HG02852 (cell line): ENCODE data around the gene BMP2K.

ENCODE experiments used
- ATAC-seq: cut with Tn5 transposase; IDR thresholded peaks from one replicate; pipeline ENCODE4 v1.9.1; 2021; ENCODE audit warnings: mild to moderate bottlenecking, moderate library complexity; ENCODE audit not compliant: unreplicated experiment

BMP2K gene

DNA sequence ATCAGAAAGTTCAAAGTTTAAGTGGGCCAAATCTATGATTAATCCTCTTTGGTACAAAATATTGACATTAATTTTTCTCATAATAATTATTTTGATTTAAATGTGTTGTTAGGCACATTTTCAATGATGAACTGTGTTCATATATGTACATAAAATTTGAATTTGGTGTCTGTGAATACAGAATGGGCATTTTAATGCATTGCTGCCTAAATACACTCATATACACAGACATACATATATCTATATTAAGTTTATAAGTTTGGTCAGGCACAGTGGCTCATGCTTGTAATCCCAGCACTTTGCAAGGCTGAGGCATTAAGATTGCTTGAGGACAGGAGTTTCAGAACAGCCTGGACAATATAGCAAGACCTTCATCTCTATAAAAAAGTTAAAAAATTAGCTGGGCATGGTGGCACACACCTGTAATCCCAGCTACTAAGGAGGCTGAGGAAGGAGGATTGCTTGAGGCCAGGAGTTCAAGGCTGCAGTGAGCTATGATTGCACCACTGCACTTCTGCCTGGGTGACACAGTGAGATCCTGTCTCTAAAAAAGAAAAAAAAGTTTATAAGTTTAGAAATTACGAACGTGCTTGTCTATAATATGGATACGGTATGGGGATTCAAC, 12.3 kb upstream of the BMP2K start:
- ATAC-seq, result no peak

DNA sequence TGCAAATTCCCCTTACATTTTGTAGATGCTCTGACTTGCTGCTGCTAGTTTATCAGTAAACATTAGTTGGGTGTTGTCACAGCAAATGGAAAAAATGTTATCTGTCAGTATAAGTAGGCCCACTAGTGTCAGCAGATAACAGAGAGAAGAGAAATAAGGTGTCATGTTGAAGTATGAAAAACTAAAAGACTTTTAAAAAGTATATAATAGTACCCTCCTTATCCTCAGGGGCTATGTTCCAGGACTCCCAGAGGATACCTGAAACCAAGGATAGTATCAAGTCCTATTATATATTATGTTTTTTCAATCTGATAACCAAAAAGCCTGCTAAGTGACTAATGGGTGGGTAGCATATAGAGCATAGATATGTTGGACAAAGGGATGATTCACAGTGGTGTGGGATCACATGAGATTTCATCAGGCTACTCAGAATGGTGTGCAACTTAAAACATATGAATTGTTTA, 11.6 kb upstream of the BMP2K start:
- no peak for ATAC-seq

DNA sequence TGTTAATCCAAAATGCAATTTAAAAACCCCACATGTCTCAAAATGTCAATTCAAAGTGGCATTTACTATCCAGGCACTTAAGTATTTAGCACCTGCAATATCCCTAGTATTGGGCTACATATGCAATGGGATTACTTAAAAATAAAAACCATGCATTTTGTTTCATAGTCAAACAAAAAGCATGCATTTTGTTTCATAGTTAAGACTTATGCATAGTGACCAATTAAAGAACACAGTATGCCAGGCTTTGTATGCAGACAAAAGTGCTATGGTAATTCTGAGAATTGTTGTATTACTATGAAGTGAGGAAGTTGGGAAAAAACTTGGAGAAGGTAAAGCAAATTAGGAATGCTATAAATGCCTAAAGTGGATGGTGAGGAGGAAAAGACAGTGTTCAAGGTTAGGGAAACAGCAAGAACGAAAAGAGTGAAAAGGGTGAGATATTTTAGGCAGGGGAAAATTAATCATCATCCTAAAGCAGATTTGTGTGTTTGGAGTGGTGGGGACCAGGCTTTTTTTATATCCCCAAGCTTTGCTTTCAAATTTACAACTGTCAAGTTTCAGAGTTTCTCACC, 10.6 kb upstream of the BMP2K start:
- ATAC-seq, result no peak

DNA sequence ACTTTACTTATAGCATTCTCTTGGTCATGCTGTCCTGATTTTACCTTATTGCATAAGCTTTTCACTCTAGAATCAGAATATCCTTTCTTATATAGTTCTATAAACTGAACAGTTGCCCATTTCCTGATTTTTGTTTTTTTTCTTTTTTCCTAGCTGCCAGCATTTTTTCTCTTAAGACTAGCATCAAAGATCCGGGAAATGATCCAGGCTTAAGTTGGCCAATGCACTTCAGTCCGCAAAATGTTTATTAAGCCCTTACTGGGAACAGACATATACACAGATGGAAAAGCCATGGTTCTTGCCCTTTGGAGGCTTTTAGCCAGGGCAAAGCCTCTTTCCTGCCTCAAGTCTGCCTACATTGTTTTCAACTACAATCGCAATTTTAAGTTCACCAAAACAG, 10.1 kb upstream of the BMP2K start:
- no peak for ATAC-seq

DNA sequence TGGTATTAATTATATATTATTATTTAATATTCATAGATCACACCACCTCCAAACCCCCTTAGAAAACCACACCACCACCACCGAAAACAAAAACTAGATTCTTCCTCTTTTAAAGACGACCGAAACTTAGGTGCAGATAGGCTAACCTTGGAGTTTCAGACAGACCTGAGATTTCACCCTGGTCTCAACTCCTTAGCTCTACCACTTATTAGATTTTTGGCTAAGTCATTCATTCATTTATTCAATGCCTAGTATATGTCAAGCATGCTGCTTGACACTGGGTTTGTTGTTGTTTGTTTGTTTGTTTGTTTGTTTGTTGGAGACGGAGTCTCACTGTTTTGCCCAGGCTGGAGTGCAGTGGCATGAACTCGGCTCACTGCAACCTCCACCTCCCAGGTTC, 9.5 kb upstream of the BMP2K start:
- ATAC-seq, result peak; percentile 86

DNA sequence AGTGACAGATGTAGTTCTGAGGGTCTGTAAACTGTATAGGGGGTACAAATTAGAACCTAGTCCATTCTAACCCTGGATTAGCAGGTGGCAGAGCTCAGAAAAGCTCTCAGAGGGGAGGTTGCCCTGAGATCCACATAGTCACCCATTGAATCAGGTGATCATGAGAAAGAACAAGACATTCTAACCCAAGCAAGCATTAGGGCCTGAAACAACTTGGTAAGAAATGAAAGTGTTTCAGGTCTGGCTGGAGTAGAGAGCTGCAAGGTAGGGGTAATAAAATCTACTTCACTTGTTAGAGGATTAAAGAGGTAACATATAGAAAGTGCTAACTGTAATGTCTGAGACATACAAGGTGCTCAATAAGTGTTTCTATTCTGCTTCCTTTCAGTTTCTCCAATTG, 8.8 kb upstream of the BMP2K start:
- peak; percentile 64 for ATAC-seq

DNA sequence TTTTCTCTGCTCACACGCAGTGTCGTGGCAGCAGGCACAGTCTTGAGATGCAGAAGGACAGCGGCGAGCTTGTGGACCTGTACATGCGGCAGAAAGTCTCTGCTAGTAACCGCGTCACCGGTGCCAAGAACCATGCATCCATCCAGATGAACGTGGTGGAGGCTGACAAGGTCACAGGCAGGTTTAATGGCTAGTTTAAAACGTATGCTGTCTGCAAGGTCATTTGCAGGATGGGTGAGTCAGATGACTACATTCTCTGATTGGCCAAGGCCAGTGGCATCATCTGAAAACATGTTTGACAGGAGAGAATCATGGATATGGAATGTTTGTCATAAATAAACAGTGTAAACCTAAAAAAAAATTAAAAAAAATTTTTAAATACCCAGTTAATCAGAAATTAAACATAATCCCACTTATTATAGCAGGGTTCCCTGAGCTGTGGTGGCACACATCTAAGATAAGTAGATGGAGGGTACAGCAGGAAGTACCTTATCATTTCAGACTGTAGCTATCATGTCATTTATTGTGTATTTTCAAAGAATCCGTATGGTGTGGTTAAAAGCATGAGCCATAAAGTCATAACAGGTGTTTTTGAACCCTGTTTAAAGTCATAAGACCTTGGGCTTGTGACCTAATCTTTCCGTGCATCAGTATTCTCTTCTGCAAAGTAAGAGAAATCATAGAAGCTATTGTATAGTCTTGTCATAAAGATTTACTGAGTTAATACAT, 7.5 kb upstream of the BMP2K start:
- ATAC-seq, result no peak

DNA sequence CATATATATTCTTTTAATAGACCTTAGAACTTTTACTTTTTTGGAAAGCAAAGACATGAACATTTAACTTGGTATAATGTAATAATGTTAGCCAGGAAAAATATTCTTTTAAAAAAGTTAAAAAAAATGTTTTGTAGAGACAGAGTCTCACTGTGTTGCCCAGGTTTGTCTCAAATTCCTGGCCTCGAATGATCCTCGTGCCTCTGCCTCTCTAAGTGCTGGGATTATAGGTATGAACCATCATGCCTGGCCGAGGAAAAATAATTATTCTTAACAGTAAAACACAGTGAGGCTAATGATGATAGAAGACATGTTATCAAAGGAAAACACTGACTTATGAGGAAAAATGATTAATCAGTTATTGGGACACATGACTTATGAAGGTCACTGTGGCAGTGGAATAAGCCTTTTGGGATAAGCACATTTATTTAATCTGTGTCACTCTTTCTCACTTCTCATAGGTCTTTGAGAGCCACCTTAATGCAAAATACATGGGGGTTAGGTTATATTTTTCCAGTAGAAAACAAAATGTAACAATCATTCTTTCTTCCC, 6.0 kb upstream of the BMP2K start:
- no peak for ATAC-seq

DNA sequence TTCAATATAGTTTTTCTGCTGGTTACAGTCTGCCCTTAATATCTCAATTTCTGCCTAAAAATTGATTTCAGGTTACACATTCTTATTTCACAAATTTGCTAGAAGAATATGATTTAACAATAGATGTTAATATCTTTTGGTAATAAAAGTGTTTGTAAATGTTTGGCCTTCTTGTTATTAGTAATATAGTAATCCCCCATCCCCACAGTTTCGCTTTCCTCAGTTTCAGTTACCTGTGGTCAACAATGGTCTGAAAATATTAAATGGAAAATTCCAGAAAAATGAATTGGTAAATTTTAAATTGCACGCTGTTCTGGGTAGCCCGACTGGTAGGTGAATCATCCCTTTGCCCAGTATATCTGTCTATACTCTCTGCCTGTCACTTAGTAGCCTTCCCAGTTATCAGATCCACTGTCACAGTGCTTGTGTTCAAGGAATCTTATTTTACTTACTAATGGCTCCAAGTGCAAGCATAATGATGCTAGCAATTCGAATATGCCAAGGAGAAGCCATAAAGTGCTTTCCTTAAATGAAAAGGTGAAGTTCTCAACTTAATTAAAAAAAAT, 3.5 kb upstream of the BMP2K start:
- ATAC-seq, result no peak

DNA sequence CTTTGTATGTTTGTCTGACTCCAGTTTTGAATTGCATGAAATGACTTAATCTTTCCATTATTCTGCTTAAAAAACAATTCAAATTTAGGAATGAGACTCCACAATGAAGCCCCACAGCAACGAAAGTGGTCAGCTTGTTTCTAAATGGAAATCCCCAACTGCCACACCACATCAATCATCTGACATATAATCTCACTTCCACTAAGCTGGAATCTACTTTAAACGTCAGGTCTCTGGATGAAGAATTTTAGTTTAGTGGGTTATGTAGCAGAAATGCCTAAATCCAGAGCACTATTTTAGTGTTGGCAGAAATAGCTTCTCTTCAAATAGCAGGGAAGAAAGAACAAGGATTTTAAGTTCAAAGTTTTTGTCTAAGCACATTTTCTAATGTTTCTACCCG, 1.7 kb upstream of the BMP2K start:
- no peak for ATAC-seq

DNA sequence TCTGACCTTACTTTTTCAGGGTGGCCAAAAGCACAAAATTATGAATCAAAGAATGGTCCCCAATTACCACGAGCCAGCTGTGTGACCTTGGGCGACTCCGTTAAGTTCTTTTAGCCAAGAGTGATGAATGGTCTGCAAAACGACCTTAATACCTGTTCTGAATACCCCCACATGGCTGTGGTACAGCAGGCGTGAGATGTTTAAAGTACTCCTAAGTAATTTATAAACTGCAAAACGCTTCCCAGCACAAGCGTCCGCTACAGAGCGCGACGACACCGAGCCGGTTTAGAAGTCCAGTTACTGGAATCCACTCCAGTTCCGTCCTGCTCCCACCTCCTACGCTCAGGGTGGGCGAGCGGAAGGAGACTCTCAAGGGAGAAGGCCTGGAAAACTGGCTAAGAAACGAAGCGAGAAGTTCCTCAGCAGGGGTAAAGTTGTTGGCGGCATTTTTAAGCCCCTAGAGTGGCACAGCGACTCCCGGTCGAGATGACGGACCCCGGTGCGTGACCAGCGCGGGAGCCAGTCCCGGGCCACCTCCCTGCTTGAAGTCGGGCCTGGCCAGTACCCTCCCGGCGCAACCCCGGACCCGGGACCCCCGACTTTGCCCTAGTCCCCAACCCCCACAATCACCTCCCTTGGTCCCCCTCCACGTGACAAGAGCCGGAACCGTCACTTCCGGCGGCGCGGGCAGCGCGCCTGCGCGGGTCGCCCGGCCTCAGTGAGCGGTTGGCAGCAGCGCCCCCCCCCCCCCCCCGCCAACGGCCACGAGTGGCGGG, 659 bp upstream of the BMP2K start:
- peak; percentile 62 for ATAC-seq

DNA sequence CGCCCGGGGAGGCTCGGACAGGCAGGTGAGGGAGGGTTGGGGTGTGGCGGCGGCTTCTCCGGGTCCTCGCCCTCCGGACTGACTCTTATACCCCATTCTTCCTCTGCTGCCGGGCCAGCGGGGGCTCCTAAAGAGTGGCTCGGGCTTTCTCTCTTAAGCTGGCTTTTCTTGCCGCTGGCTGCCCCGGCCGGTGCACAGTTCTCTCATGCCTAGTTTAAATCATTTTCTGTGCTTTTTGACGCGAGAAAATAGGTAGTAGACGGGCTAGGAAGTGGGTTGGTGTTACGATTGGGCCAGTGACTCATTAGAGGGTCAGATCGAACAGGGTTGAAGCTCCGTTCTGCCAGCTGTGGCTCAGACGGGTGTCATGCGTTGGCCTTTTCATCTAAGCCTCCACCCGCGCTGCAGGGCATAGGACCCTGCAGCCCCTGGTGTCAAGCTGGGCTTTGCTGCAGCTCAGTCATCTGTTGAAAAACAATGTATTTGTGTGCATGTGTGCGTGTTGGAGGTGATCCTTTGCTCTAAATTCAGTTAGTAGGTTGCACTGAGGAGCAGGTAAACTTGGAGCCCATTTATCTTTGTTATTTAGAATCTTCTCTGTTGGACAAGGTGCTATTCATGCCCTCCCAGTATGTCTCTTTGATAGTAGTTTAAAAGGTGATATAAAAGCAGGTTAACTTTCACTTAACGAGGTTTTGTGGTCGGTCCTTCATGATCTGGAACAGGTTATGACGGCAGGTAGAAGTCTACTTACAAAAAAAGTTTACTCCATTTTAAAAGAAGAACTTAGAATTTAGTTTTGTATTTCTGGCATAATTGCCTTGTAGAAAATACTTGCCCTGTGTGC, 802 bp downstream of the BMP2K start:
- peak; percentile 24 for ATAC-seq

DNA sequence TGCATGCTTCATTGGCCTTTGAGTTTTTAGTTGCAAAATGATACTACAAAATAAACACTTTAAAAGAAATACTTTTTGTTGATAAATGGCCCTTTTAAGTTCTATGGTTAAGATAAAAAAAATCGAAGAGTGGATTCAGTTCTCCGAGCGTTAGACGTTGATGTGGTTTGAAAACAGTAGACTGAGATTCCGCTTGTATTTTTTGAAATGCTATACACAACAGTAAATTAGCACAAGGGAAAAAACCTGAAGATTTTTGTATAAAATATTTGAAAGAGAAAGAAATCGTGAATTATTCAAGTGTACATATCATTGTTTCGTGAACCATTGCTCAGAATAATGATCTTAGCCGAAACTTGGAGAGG, 1.4 kb downstream of the BMP2K start:
- ATAC-seq, result no peak

DNA sequence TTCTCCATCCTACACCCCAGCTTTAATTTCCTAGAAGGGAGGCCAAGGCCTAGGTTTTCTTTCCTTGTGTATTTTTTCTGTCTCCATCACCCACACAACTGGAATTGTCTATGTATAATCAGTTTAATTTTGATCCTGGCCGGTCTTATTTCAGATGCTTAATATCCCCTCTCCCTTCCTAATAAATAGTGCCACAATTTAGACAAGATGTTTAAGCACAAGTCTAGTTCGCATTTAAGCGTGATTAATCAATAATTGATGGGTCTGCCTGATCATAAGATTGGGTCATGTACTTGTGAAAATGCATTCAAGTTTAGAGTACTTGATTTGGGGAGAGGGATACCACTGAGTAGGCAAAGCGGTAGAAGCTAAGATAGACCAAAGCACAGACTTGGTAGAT, 2.4 kb downstream of the BMP2K start:
- ATAC-seq, result no peak

DNA sequence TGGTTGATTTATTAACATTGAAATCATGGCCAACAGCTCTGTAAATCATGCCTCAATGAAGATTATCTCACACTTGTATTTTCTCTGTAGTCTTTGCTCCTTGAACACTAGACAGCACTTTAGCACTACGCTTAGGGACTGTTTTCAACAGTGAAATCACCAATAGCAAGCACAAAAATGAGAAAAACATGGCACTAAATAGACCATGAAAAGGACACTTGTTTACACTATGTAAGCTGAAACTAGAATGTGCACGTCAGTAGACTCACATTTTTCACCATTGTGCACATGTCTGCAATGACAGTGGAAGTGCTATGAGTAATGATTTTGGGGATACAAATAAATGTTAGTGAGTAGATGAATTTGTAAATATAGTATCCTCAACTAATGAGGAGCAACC, 3.1 kb downstream of the BMP2K start:
- ATAC-seq, result no peak

DNA sequence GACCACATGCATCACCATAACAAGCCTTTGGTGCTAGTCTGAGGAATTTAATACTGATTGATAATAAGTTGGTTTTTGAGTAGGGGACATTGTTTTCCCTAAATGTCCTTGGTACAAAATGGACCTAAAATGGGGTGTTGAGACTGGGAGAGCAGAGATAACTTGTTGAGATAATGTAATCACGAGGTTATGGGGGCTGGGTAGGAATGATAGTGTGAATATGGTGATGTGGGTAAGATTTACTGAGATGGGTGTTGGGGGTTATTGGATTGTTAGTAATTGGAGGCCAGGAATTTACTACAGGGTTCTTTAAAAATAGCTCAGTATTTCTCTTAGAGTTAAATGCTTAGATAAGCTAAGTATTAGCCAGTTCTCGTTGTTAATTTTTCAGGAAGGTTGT, 3.9 kb downstream of the BMP2K start:
- ATAC-seq, result no peak

DNA sequence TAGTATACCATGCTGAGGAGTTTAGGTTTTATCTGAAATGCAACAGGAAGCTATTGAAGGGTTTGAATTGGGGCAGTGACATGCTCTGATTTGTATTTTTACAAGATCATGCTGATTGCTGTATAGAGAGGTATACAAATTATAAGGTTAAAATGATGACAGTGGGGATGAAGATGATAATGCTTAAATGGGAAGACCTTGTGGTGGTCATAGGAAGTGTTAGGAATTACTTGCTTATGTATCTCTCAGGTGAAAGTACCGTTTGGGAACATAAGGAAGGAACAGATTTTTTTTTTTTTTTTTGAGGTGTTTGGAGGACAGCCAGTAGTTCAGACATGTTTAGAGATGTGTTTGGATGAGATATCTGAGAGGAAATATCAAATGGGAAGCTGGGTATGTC, 5.0 kb downstream of the BMP2K start:
- ATAC-seq, result no peak

DNA sequence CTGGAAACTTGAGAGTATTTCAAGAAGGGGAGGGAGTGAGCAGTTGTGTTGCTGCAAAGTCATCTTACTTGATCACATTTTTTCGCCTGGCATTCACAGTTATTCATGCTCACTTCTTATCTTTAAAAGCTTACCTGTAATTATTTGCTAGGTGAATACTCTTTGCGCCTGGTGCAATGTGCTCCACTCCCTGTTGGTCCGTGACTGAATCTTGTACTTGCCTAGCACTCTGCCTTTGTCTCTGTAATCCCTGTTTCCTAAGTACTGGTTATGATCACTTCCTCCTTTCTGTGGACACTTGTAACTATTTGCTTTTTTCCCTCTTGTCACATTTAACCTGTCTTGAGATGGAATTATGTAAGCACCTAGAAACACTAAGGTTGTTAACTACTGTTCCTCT, 5.8 kb downstream of the BMP2K start:
- ATAC-seq, result no peak

DNA sequence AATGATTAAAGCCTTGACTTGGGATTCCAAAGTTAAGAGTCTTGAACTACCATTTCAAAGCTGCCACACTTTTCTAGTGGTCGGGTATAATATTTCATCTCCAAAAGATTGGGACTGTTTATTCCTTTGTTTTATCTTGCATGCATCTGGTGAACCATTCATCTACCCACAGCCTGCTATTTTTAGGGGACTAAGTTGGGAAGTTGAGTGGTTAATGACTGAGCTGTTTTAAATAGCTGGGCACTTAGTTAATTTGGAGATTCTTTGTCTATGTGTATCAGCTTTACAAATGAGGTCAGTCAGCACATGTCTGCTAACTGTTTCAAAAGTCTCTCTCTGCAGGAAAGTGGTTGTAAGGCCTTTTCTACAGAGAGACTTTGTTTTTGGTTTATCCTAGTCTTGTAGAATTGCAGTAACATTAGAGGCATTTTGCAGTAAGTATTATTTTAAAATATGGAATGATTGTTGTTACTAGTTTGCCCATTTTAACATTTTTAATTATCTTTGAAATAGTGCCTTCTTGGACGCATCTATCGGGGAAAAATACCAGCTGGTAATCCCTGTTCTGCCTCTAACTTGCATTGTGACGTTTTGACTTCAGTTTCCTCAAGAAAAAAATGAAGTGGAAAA, 8.2 kb downstream of the BMP2K start:
- no peak for ATAC-seq
